H1 (cell line): ENCODE measurements around the gene POMT2. TPM values are rescaled to one million over a fixed set of nuclear protein-coding genes. Genes with fewer than 3 reads are reported as not detected.
A peak's percentile ranks its signal among the peaks of the same experiment; 100 is the strongest.

Source experiments
- ASH2L ChIP-seq: fragments of 200-600, 300-600 bp; sonication (generic); IDR thresholded peaks from one replicate; pipeline ENCODE4 v1.7.1; 2017; ENCODE audit warnings: low read length
- CHD7 ChIP-seq: fragments of 300-600 bp; sonication (generic); IDR thresholded peaks from 2 replicates; pipeline ENCODE4 v1.7.1; 2012; ENCODE audit warnings: low read length, moderate library complexity, mild to moderate bottlenecking, inconsistent platforms; ENCODE audit not compliant: insufficient replicate concordance
- EGR1 ChIP-seq: IDR thresholded peaks from 2 replicates; pipeline ENCODE4 v1.6.1; 2011; ENCODE audit warnings: low read depth, low read length, borderline replicate concordance
- SAP30 ChIP-seq: fragments of 300-600 bp; sonication (generic); IDR thresholded peaks from 2 replicates; pipeline ENCODE4 v1.7.1; 2012; ENCODE audit warnings: low read length, moderate library complexity, mild to moderate bottlenecking, inconsistent platforms; ENCODE audit not compliant: insufficient read depth, insufficient replicate concordance
- polyA plus RNA-seq, 7 experiments: library from polyadenylated mRNA; depleted of rRNA in 3 of 7; stranded (reverse) in 5 of 7; unstranded in 2 of 7; fragments of >200 nt in 5 of 7; fragments of 200-250 nt in 2 of 7; gene quantifications; 1 replicate in 5 of 7; 2 replicates in 1 of 7; 4 replicates in 1 of 7; pipeline versions ENCODE4 v1.2.1 to v1.2.3, GENCODE V29; 2011 to 2013; ENCODE audit warnings: missing spikeins in 2 of 7, mixed read lengths in 2 of 7
- total RNA-seq: library from RNA; stranded (reverse); fragmentation: NEBNext Ultra II Directional; extraction: Animal tissue kit (Norgen Biotek cat#: 25700); gene quantifications from 2 replicates; pipeline ENCODE4 v1.2.1, GENCODE V29; 2021

The POMT2 gene
- total and polyA plus RNA-seq, 2 of the 8 experiments (the other 6 are each of a cell fraction or from before 2014, with no cell fraction given): 20.8 to 44.9 TPM

GRCh38 chr14:77337880-77338279 lies 17.2 kb upstream of the POMT2 start (continued):
- TF ChIP-seq CHD7 (peak; percentile 81), SAP30 (no peak), ASH2L (peak; percentile 23), EGR1 (no peak)
